H1 (cell line): ENCODE measurements around the gene PLEKHM3.

Experiments used
- CEBPB ChIP-seq: IDR thresholded peaks from 2 replicates; pipeline ENCODE4 v1.6.1; 2012; ENCODE audit warnings: low read depth, low read length
- CREB1 ChIP-seq: IDR thresholded peaks from 2 replicates; pipeline ENCODE4 v1.6.1; 2012; ENCODE audit warnings: inconsistent platforms
- CTCF ChIP-seq, 3 experiments: IDR thresholded peaks; 1 replicate in 2 of 3; 2 replicates in 1 of 3; pipeline versions ENCODE4 v1.5.1 to v1.6.1; 2011; ENCODE audit warnings: low read length in 3 of 3, mild to moderate bottlenecking in 3 of 3, inconsistent platforms in 2 of 3, low read depth in 1 of 3, moderate library complexity in 1 of 3; ENCODE audit not compliant: insufficient read depth in 1 of 3; ENCODE audit errors: control extremely low read depth in 1 of 3
- EZH2 ChIP-seq: fragments of 200-600 bp; sonication (generic); IDR thresholded peaks from 2 replicates; pipeline ENCODE4 v1.7.1; 2012; ENCODE audit warnings: low read depth, mild to moderate bottlenecking, moderate library complexity, low read length, inconsistent platforms; ENCODE audit not compliant: severe bottlenecking
- JUN ChIP-seq: IDR thresholded peaks from 2 replicates; pipeline ENCODE4 v1.6.1; 2011; ENCODE audit warnings: low read depth, mild to moderate bottlenecking, improper control_type of control experiment, low read length
- JUND ChIP-seq: IDR thresholded peaks from 2 replicates; pipeline ENCODE4 v1.6.1; 2011; ENCODE audit warnings: mild to moderate bottlenecking, improper control_type of control experiment, low read length
- MAX ChIP-seq: IDR thresholded peaks from 2 replicates; pipeline ENCODE4 v1.6.1; 2012; ENCODE audit warnings: inconsistent platforms
- NRF1 ChIP-seq: IDR thresholded peaks from 2 replicates; pipeline ENCODE4 v1.6.1; 2011; ENCODE audit warnings: mild to moderate bottlenecking, low read depth, low read length, improper control_type of control experiment
- POLR2A ChIP-seq, 2 experiments: IDR thresholded peaks; 1 replicate in 1 of 2; 2 replicates in 1 of 2; pipeline ENCODE4 v1.6.1; 2011; ENCODE audit warnings: low read depth in 2 of 2, low read length in 2 of 2, mild to moderate bottlenecking in 2 of 2; ENCODE audit errors: control extremely low read depth in 1 of 2
- POLR2AphosphoS5 ChIP-seq: IDR thresholded peaks from 2 replicates; pipeline ENCODE4 v1.6.1; 2011; ENCODE audit warnings: low read depth, low read length
- SIN3A ChIP-seq, 2 experiments: IDR thresholded peaks in 1 of 2; conservative IDR thresholded peaks in 1 of 2; 2 replicates each; pipeline ENCODE4 v1.6.1; 2011 to 2012; ENCODE audit warnings: low read length in 2 of 2, improper control_type of control experiment in 1 of 2, low read depth in 1 of 2, mild to moderate bottlenecking in 1 of 2
- SIX5 ChIP-seq: IDR thresholded peaks from 2 replicates; pipeline ENCODE4 v1.6.1; 2011; ENCODE audit warnings: mild to moderate bottlenecking, low read depth, low read length
- SP1 ChIP-seq: IDR thresholded peaks from 2 replicates; pipeline ENCODE4 v1.6.1; 2011; ENCODE audit warnings: low read depth, low read length
- USF2 ChIP-seq: IDR thresholded peaks from 2 replicates; pipeline ENCODE4 v1.6.1; 2011; ENCODE audit warnings: low read length, improper control_type of control experiment

- TF ChIP-seq JUN (no peak), POLR2AphosphoS5 (no peak), SP1 (no peak), SIX5 (no peak), SIN3A (conservative IDR thresholded peaks at IDR 0.05 in 1 of 2, IDR thresholded peaks at IDR 0.05 in 1 of 2; ENCODE audit: low read depth in 1 of 2, low read length in 2 of 2) (no peak), EZH2 (no peak), POLR2A (IDR thresholded peaks at IDR 0.05; ENCODE audit: control extremely low read depth in 1 of 2, low read depth in 2 of 2, low read length in 2 of 2) (no peak), CTCF (IDR thresholded peaks at IDR 0.05; ENCODE audit: control extremely low read depth in 1 of 3, insufficient read depth in 1 of 3, low read depth in 1 of 3, low read length in 3 of 3) (no peak), CREB1 (no peak), USF2 (no peak), JUND (no peak), MAX (no peak), NRF1 (no peak), CEBPB (no peak)
Measured at GRCh38 chr2:208024091-208024490, 1.2 kb downstream of the PLEKHM3 start.
